TTC549 (cell line): ENCODE measurements around the gene PRTG.
"Not testable (repeated sequence)": the region's sequence is repeated elsewhere in the genome, so short reads cannot be mapped to it uniquely, and the experiment has no call there.

Experiments used
- FAIRE-seq: peaks from 2 replicates; lab custom pipeline; 2012; peaks lifted over from hg19 to GRCh38; lab: Jason Lieb, UNC

PRTG gene, protein sequence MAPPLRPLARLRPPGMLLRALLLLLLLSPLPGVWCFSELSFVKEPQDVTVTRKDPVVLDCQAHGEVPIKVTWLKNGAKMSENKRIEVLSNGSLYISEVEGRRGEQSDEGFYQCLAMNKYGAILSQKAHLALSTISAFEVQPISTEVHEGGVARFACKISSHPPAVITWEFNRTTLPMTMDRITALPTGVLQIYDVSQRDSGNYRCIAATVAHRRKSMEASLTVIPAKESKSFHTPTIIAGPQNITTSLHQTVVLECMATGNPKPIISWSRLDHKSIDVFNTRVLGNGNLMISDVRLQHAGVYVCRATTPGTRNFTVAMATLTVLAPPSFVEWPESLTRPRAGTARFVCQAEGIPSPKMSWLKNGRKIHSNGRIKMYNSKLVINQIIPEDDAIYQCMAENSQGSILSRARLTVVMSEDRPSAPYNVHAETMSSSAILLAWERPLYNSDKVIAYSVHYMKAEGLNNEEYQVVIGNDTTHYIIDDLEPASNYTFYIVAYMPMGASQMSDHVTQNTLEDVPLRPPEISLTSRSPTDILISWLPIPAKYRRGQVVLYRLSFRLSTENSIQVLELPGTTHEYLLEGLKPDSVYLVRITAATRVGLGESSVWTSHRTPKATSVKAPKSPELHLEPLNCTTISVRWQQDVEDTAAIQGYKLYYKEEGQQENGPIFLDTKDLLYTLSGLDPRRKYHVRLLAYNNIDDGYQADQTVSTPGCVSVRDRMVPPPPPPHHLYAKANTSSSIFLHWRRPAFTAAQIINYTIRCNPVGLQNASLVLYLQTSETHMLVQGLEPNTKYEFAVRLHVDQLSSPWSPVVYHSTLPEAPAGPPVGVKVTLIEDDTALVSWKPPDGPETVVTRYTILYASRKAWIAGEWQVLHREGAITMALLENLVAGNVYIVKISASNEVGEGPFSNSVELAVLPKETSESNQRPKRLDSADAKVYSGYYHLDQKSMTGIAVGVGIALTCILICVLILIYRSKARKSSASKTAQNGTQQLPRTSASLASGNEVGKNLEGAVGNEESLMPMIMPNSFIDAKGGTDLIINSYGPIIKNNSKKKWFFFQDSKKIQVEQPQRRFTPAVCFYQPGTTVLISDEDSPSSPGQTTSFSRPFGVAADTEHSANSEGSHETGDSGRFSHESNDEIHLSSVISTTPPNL

DNA sequence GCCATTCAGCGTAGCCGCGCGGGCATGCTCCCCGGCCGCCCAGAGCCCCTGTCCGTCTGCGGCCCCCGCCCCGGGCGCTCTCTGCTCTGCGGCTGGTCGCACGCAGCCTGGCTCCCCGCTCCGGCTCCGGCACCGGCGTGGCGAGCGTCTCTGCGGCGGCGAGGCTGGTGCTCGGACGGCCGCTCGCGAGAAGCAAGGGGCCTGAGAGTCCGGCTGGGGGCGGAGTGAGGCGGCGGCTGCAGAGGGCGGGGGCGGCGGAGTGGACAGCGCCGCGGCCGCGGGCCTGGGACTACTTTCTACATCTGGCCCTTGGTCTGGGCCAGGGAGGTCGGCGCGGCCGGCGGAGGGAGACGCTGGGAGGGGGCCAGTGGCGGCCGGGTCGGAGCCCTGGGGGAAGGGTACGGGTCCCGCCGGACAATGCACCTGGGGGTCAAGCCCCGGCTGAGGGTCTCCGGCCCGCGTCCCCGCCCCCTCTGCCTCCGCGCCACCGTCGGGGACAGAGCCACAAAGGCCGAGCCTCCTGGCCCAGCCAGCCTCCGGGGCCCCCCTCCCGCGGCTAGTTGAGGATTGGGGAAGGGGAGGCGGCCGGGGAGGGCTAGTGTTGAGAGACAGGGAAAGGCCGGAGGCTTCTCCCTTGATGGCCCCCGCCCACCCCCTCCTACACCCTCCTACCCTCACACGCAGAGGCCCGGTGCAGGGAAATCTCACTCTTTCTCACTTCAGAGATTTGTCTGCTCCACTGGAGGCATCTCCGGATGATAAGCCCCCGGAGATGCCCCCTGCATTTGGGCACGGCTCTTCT, at the start of gene PRTG:
Gene PRTG (minus strand): TSS at position 226 of the 802 bp plus-strand sequence. CDS start 221 bp downstream, at position 5.
- FAIRE-seq = no peak

DNA sequence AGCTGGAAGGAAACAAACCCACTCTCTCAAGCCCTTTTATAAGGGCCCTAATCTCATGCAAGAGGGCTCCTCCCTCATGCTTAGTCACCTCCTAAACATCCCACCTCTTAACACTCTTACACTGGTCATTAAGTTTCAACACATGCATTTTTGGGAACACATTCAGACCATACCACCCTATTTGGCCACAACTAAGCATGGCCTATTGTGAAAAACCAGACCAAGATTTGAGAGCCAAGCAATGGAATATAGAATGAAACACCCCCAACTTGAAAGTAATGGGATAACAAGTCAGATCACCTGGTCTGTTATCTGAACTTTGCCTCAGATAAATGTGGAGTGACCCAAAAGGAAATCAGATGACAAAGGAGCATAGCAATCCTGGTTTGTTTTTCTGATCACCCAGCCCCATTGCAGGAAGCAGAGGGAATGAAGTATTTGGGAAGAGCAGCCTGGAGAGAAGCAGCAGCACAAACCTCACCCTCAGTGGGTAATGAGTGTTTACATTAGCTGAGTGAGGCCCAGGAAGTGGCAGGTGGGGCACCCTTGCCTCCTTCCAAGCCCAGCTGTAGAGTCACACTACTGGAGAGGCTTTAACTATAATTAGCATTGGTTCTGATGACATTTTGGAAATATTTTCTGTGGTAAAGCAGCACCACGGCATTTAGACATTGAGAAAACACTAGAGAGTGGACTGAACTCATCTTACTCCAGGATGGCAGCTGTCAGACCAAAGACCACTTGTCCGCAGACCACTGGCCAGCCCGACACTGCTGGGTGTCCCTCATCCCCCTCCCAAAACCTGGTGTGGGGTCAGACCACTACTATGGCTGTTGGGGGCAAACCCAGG, 48.8 kb upstream of the PRTG start:
- FAIRE-seq = no peak

DNA sequence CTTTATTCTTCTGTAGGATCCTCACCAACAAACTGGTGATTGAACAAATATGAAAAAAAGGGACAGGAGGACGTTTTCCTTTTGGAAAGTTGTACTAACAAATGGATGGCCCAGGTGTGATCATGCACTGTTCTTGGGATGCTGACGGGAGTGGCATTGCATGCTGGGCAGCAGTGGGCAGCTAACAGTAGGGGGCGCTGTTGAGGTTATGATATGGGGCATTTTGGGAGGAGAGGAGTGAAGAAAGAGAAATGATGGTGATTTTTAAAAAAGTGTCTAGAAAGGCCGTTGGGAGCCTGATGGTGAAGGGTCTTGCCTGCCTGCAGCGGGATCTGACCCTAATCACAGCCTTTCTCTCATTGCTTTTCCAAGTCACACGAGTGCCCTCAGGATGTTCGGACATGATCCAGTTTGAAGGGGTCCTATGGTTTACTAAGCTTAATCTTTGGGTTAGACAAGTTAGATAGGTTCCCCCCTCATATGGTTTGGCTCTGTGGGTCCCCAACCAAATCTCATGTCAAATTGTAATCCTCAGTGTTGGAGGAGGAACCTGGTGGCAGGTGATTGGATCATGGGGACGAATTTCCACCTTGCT, 46.2 kb upstream of the PRTG start:
- FAIRE-seq = no peak

DNA sequence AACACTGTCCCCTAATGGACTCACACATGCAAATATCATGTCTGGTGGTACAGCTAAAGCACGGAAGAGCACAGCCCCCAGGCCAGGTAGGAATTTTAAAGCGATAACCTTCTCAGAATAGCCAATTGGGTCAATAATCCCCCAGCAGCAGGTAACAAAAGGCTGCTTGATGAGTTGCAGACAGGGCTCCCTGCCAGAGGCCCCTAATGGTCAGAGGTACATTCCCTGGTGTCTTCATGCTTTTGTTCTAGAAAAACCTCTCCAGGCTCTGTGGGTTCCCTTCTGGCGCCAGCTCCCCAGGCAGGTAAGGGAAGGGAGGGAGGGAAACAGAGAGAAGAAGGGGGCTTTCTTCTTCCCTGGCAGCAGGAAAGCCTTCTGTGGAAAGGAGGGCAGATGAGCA, 43.4 kb upstream of the PRTG start:
- FAIRE-seq = no peak

DNA sequence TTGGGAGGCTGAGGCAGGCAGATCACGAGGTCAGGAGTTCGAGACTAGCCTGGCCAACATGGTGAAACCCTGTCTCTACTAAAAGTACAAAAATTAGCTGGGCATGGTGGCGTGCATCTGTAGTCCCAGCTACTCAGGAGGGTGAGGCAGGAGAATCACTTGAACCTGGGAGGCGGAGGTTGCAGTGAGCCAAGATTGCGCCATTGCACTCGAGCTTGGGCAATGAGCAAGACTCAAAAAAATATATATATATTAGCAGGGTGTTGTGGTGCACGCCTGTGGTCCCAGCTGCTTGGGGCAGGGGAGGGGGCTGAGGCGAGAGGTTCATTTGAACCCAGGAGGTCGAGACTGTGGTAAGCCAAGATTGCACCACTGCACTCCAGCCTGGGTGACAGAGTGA, 42.6 kb upstream of the PRTG start:
- FAIRE-seq = not testable (repeated sequence)

DNA sequence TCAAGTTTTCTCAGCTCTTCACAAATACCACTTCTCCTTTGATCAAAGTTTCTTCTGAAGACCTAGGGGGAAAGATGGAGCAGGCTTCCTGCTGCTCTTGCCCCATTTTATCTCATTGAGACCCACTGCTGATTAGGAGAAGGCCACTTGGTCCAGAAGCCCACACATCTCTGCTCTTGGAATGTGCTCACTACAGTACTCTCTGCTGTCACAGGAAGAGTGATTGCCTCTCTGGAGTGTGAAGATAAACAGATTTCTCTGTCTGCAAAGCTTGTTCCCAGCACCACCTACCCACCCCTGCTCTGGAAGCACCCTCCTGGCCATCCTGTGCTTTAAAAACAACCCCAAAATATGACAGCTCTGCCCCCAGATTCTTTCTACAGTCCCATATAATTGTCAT, 41.3 kb upstream of the PRTG start:
- no peak for FAIRE-seq

DNA sequence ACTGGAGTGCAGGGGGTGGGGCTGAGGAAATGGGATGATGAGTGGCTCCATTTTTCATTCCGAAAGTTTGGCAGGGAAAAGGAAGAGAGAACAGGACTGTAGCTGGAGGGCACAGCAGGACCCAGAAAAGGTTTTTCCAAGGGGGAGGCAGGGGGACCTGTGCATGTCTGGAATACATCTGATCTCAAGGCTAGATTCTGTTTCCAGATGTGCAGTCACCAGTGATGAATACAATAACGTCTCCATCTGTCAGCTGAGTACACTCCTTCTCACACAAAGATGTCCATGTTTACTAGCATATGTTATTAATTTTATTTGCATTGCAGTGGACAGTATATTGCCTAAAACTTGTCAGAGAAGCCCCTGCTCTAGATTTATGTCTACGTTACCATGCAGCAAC, 39.9 kb upstream of the PRTG start:
- FAIRE-seq = no peak

DNA sequence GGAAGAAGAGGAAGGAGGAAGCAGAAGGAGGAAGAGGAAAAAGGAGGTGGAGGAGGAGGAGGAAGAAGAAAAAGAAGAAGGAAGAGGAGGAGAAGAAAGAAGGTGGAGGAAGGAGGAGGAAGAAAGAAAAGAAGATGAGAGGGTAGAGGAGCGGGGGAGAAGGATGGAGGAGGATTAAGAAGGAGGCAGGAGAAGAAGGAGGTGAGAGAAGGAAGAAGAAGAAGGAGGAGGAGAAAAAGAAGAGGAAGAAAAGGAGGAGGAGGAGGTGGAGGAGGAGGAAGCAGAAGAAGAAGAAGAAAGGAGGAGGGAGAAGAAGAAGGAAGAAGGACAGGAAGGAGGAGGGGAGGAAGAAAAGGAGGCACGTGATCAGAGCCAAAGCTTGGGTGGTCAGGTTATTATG, 37.3 kb upstream of the PRTG start:
- FAIRE-seq = no peak

DNA sequence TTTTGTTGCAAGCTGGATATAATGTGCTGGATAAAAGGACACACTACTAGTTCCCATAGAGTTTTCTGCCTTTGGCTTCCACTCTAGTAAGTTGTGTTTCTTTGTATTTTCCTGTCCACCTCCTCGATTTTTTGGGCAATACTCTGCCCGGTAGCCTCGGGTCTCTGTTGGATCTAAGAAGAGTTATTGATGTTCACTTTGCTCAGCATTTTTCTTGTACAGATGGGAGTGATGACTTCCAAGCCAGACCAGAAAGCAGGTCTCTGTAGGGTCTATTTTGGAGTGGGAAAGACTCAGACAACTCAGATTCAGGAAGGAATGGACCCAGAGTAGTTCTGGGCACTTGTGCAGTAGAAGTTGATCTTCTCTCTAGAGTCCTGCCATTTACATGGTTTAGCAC, 36.0 kb upstream of the PRTG start:
- FAIRE-seq = no peak

DNA sequence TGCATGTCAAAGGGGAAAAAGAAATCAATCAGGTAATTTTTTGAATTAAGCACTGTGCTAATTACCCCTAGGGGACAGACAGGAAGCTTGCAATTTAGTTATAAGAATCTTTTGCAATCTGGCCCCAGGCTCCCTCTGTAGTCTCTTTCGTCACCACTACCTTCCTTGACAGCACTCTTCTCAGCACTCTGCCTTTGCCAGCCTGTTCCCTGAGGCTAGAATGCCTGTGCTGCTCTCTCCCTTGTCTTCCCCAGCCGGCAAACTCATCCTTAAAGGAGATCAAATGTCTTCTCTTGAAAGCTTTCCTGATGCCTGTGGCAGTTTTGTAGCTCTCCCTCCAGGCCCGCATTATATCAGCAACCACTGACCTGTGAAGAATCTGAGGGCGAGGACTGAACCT, 32.4 kb upstream of the PRTG start:
- FAIRE-seq = no peak

DNA sequence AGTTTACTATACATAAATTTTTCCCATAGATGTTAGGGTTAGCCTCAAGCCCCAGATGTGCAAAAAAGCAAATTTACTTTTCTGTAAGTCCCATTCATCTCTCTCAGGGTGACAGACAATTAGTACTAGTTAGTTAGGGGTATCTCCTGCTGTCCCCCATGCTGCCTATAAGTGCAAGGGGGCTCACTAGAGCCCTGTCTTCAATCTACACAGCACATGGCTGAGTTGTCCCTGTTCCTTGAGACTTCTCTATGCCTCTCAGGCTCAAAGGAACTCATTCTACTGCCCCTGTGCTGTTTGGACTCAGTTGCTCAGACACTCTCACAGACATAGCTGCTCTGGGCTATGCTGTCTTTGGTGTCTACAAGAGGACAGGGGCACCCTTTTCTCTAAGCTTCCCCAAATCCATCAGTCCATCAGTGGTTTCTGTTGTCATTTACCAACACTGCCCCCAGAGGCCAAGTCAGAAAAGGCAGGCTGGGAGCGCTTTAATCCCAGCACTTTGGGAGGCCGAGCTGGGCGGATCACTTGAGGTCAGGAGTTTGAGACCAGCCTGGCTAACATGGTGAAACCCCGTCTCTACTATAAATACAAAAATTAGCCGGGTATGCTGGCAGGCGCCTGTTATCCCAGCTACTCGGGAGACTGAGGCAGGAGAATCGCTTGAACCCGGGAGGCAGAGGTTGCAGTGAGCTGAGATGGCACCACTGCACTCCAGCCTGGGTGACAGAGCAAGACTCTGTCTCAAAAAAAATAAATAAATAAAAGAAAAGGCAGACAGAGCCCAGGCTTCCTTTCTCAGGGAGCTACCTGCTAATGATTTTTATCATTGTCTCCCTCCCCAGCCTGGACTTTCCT, 31.4 kb upstream of the PRTG start:
- no peak for FAIRE-seq

DNA sequence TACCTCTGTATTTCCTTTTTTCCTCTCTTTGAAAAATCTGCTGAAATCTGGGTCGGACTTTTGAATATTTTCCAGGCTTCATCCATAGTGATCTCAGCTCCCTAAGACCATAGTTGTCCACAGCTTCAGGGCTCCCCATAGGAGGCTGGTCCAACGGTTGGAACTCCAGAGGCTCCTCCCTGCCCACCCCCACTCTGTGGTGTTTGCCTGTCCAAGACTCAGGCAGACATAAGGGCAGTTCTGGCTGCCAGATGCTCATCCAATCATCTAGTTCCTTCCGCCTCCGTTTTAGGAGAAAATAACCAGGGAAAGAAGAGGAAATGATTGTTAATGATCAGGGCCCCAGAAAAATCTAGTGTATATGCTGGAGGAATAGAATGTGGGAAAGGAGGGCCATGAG, 27.9 kb upstream of the PRTG start:
- no peak for FAIRE-seq

DNA sequence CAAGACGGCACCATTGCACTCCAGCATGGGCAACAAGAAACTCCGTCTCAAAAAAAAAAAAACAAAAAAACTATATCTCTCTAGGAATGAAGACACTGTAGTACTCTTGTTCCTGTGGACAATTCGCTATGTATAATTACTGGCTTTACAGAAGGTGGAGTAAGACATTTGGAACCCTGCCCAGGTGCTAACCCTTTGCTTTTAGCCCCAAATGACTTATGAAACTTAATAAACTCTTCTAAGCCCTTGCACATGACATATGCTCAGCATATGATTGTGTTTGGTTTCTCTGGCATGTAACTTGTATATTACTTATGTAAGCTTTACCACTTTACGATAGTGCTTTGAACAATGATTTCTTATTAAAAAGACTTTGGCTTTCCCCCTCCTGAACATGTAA, 27.3 kb upstream of the PRTG start:
- no peak for FAIRE-seq

DNA sequence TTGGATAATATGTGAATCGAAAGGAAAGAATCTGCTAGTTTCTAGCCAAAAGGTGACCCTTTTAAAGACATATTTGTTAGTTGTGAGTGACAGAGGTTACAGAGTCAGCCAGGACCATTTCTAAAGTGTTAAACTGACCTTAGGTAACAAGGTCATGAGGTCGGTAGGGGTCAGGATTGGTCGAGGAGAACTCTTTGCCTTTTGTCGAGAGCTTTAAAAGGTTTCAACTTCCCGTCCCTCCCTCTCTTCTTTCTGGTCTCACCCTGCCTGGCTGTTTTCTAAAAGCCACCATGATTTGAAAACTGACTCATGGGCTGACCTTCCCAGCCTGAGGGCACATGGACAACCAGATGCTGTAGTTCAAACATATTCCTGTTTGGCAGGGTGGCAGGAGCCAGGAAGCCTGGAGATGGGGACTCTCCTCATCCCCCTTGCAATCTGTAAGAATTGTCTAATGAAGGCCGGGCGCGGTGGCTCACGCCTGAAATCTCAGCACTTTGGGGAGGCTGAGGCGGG, 25.8 kb upstream of the PRTG start:
- FAIRE-seq = no peak

DNA sequence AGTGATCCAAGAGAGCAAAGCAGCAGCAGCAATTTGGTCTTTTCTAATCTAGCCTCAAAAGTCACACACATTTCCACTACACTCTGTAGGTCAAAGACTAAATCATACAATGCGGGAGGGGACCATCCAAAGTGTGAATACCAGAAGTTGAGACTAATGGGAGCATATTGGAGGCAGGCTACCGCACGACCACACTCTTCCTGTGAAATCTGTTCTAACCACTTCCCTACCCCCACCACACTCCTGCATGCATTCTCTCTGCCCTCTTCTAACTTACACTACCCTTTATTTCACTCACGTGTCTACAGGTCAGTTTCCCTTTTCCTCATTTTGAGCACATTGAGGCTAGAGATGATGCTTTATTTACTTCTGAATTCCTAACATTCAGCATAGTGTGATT, 23.7 kb upstream of the PRTG start:
- FAIRE-seq = no peak

DNA sequence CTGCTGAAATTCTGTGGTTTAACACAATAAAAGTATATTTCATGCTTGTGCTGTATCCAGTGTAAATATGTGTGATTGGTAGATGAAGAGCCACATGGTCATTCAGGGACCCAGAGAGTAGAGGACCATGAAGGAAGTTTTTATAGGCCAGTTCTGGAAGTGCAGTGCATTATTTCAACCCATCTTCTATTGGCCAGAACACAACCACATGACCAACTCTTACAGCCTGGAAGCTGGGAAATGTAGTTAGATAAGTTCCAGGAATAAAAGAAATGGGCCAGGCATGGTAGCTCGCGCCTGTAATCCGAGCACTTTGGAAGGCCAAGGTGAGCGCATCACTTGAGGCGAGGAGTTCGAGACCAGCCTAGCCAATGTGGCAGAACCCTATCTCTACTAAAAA, 21.4 kb upstream of the PRTG start:
- no peak for FAIRE-seq

DNA sequence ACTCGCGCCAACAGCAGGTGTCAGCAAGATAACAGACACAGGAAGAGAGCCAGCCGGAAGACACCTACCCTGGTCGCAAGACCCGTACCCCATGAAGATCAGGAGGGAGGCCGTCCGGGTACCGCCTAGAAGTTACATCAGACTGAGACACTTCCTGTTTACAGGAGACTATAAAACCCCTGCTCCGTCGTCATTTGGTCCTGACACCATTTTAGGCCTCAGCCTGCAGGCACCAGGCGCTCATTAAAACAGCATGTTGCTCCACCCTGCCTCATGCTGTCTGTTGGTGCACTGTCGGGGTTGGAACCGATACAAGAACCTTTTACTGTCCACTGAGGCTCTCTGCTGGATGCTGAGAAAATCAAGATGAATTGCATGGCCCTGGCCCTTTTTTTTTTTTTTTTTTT, 15.6 kb upstream of the PRTG start:
- no peak for FAIRE-seq

DNA sequence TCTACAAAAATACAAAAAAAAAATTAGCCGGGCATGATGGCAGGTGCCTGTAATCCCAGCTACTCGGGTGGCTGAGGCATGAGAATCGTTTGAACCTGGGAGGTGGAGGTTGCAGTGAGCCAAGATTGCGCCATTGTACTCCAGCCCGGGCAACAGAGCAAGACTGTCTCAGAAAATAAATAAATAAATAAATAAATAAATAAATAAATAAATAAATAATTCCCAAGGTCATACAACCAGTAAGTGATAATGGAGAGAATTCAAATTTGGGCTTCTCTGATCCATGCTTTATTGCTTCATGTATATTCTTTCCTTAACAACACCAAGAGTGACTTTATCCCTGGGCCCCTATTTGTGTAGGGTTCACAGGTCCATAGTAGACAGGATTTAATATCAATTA, 10.5 kb upstream of the PRTG start:
- not testable (repeated sequence) for FAIRE-seq

DNA sequence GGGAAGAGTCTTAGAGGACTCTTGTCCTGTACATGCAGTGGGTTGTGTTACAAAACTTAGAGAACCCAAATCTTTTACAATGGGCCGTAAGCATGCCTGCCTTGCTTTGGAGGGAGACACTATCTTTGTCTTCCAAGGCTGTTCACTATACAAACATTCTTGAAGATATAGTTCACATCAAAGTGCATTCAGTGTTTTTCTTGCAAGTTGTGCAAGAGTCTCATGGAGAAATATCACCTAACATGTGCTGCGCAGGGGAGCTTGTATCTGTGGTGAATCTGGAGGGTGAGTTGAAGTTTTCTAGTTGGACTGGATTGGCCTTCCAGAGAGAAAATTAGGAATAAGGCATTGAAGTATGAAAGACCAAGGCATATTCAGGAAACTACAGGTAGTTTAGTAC, 7.8 kb upstream of the PRTG start:
- no peak for FAIRE-seq
